ENCODE results near the gene MICAL3.

GRCh38 chr22:18005201-18005926 is 19.0 kb downstream of the MICAL3 start:
- TF ChIP-seq PBX3 (IDR thresholded peaks at IDR 0.05) (no peak), CTCF (IDR thresholded peaks at IDR 0.05) (no peak), YY1 (IDR thresholded peaks at IDR 0.05; ENCODE audit: low read depth) (no peak), USF2 (IDR thresholded peaks at IDR 0.05; ENCODE audit: borderline replicate concordance, low read depth, low read length) (no peak), POLR2AphosphoS5 (IDR thresholded peaks at IDR 0.05; ENCODE audit: low read depth, low read length) (no peak), MAX (IDR thresholded peaks at IDR 0.05; ENCODE audit: low read depth) (no peak)
